Prostate gland (tissue), 2 donors: Measurements from ENCODE around the gene TMEM161A.

Experiments used
- POLR2A ChIP-seq: fragments of 450-650 bp; IDR thresholded peaks from one replicate; pipeline ENCODE4 v1.6.1; 2016; ENCODE audit warnings: antibody characterized with exemption, mild to moderate bottlenecking
- POLR2AphosphoS5 ChIP-seq: sonication (generic); formaldehyde crosslinking; IDR thresholded peaks from one replicate; pipeline ENCODE4 v1.6.1; 2017; ENCODE audit warnings: antibody characterized with exemption
- TF ChIP-seq, protein P1 (sequence below), 4 experiments: fragments of 200-600 bp in 2 of 4; fragments of 450-650 bp in 2 of 4; sonication (generic) in 2 of 4; IDR thresholded peaks; 1 replicate in 3 of 4; 2 replicates in 1 of 4; pipeline ENCODE4 v1.5.1; 2016 to 2019; ENCODE audit warnings: antibody characterized with exemption in 4 of 4, mild to moderate bottlenecking in 2 of 4, moderate library complexity in 2 of 4

DNA sequence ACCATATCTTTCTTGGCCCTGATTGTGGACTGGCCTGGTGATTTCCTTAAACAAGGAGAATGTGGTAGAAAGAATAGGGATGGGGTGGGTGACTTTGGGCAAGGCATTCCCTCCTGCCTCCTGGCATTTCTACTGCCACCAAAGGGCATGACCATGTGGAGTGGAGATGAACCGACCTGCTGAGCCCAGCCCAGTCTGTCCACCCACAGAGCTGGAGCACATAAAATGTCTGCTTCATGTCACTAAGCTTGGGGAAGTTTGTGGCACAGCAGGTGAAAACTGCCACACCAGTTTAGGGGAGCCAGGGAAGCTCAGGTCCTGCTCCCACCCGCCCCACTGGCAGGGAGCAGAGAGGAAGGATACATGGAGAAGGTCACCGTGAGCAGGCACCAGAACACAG lies 6.3 kb downstream of the TMEM161A start:
- TF ChIP-seq, protein P1, sequence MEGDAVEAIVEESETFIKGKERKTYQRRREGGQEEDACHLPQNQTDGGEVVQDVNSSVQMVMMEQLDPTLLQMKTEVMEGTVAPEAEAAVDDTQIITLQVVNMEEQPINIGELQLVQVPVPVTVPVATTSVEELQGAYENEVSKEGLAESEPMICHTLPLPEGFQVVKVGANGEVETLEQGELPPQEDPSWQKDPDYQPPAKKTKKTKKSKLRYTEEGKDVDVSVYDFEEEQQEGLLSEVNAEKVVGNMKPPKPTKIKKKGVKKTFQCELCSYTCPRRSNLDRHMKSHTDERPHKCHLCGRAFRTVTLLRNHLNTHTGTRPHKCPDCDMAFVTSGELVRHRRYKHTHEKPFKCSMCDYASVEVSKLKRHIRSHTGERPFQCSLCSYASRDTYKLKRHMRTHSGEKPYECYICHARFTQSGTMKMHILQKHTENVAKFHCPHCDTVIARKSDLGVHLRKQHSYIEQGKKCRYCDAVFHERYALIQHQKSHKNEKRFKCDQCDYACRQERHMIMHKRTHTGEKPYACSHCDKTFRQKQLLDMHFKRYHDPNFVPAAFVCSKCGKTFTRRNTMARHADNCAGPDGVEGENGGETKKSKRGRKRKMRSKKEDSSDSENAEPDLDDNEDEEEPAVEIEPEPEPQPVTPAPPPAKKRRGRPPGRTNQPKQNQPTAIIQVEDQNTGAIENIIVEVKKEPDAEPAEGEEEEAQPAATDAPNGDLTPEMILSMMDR (IDR thresholded peaks at IDR 0.05): no peak
- TF ChIP-seq POLR2A (no peak), POLR2AphosphoS5 (no peak)
